GM19467 (cell line): ENCODE data around the gene BSG.

Experiments
- ATAC-seq: cut with Tn5 transposase; IDR thresholded peaks from one replicate; pipeline ENCODE4 v1.9.1; 2021; ENCODE audit warnings: mild to moderate bottlenecking, moderate library complexity; ENCODE audit not compliant: unreplicated experiment

The BSG gene

DNA sequence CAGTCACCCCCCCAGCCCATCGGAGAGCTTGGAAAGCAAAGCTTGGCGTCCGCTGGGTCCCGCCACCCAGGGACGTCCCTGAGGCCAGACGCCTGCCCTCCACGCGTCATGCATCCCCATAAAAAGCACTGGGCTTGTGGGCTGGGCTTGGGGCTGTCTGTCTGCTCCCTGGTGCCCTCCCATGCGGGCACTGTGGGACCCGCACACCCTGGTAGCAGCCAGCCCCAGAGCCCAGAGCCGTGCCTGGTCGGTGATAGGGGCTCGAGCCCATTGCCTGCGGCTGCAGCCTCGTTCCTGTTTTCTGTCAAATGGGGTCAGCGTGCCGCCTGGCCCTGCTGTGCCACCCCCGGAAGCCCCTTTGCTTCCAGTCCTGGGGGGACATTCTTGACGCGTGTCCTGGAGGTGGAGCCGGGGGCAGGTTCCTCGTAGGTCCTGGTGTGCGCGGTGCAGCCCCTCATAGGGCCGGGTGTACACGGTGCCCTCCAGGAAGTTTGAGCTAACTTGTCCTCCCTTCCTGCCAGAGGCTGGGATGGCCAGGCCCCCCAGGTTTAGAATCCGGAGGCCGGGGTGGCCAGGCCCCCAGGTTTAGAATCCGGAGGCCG, 32.9 kb upstream of the BSG start:
- ATAC-seq: no peak

DNA sequence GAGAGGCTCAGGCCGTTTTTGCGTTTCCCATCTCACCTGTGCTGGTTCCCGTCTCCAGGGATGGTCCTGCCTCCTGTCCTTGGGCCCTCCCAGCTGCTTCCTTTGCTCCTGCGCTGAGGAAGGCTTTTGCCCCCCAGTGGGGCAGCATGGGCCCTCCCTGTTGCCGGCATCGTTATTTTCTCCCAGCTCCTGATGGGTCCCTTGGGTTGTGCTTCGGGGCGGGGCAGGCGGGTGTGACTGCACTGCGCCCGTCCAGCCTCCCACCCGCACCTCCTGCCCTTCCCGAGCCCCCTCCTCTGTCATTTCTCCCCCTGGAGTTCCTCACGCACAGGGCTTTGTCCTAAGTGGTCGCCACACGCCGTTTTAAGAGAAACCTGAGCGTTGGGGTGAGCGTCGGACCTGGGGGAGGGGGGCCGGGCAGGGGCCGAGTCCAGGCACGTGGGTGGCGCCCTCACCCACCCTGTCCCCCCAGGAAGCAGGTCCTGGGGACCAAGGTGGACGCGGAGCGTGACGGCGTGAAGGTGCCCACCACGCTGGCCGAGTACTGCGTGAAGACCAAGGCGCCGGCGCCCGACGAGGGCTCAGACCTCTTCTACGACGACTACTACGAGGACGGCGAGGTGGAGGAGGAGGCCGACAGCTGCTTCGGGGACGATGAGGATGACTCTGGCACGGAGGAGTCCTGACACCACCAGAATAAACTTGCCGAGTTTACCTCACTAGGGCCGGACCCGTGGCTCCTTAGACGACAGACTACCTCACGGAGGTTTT, 31.3 kb upstream of the BSG start:
- ATAC-seq: no peak

DNA sequence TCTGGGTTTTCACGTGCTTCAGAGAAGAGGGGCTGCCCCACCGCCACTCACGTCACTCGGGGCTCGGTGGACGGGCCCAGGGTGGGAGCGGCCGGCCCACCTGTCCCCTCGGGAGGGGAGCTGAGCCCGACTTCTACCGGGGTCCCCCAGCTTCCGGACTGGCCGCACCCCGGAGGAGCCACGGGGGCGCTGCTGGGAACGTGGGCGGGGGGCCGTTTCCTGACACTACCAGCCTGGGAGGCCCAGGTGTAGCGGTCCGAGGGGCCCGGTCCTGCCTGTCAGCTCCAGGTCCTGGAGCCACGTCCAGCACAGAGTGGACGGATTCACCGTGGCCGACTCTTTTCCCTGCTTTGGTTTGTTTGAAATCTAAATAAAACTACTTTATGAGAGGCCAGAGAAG, 30.7 kb upstream of the BSG start:
- ATAC-seq: no peak

GRCh38 chr19:542173-542866, 30.1 kb upstream of the BSG start:
- no peak for ATAC-seq

GRCh38 chr19:543910-544608, 28.3 kb upstream of the BSG start, which contains the start of gene GZMM:
GZMM (plus strand) TSS chr19:544053; CDS start chr19:544072, 19 bp downstream.
- no peak for ATAC-seq

GRCh38 chr19:547117-547516, 25.3 kb upstream of the BSG start:
- no peak for ATAC-seq

- no peak for ATAC-seq
Observed at GRCh38 chr19:547836-548720, 24.3 kb upstream of the BSG start.

- no peak for ATAC-seq
Observed at GRCh38 chr19:548886-549830, 23.2 kb upstream of the BSG start.

DNA sequence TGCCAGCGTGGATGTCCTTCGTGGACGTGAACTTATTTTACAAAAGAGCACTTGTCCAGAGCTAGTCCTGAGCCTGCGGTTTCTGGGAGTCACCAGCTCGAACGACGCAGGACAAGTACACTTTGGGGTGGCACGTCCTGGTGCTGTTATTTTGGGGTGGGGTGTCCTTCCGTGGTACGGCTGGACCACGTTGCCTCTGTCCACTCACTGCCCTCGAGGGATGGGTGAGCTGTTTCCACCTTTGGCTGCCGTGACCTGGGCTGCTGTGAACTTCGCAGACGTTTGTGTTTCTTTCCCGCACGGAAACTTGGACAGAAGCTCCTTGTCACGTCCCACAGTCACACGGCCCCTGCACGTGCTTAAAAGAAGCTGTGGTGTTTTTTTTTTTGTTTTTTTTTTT, 17.6 kb upstream of the BSG start:
- ATAC-seq: no peak

- no peak for ATAC-seq
Observed at GRCh38 chr19:555474-555808, 17.0 kb upstream of the BSG start.

GRCh38 chr19:556611-557382, 15.6 kb upstream of the BSG start:
- ATAC-seq: no peak

DNA sequence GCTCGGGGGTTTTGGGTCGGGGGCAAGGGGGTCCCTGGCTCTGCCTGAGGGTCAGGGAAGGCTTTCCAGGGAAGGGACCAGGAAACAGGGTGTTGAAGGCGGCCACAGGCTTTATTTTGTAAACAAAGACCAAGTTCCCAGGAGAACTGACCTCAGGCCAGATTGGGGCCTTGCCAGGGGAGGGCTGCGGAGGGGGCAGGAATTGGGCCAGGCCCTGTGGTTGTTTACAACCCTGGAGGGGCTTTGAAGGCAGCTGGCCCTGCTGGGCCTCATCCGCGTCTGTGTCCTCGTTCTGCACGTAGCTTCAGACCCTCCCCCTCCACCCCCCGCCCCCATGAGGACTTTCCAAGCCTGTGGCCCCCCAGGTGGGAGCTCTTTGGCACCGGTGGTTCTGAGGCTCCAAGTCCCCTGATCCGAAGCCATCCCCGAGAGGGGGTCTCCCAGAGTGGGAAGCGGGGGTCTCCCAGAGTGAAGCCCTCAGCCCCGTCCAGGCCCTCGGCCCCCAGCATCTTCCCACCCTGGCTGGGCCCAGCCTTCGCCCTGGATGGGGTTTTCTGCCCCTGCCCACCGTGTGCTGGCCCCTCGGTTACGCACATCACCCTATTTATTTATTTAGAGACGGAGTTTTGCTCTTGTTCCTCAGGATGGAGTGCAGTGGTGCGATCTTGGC, 13.5 kb upstream of the BSG start:
- ATAC-seq: no peak

DNA sequence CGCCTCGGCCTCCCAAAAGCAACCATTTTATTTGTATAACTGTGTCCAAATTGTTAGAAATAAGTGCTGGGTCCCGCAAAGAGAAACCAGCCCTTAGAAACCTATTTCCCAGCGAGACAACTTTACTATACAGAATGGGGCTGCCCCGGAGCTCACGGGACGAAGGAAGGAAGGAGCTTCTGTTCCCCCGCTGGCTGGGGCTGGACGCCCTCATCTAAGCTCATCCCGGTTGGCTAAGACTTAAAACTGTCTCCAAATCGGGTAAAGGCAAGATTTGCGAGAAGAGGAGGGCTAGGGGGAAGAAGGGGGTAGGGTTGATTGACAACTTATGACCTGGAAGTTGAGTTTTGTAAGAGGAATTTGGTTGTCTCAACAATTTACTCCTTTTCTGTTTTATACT, 12.3 kb upstream of the BSG start:
- no peak for ATAC-seq

- ATAC-seq: no peak
Observed at GRCh38 chr19:566403-566802, 6.0 kb upstream of the BSG start.

- no peak for ATAC-seq
Observed at GRCh38 chr19:566844-567243, 5.6 kb upstream of the BSG start.

- no peak for ATAC-seq
Observed at GRCh38 chr19:567296-567900, 5.0 kb upstream of the BSG start.

GRCh38 chr19:570251-570686, 2.1 kb upstream of the BSG start:
- ATAC-seq: no peak
